GM12801 (cell line): ENCODE data around the gene MYLK.

Experiments
- TF ChIP-seq, protein P1 (sequence below): IDR thresholded peaks from one replicate; pipeline ENCODE4 v1.5.1; 2011; ENCODE audit warnings: control low read depth; ENCODE audit not compliant: insufficient read length; ENCODE audit errors: extremely low read depth

Gene MYLK

DNA sequence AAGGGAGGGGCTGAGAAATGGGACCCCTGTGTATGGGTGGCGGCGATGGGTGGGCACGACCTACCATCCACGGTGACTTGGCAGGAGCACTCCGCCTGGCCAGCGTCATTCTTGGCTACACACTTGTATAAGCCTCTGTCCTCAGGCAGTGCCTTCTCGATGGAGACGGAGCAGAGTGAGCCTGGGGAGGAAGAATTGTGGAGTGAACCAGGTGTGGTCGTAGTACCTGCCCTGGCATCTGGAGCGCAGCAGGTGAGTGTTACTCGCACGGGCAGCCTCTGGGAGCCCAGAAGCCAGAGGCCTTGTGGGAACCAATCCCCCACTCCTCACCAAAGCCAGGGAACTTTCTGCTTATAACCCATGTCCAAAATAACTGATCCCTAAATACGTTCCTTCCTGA lies 191.5 kb downstream of the MYLK start:
- TF ChIP-seq, protein P1, sequence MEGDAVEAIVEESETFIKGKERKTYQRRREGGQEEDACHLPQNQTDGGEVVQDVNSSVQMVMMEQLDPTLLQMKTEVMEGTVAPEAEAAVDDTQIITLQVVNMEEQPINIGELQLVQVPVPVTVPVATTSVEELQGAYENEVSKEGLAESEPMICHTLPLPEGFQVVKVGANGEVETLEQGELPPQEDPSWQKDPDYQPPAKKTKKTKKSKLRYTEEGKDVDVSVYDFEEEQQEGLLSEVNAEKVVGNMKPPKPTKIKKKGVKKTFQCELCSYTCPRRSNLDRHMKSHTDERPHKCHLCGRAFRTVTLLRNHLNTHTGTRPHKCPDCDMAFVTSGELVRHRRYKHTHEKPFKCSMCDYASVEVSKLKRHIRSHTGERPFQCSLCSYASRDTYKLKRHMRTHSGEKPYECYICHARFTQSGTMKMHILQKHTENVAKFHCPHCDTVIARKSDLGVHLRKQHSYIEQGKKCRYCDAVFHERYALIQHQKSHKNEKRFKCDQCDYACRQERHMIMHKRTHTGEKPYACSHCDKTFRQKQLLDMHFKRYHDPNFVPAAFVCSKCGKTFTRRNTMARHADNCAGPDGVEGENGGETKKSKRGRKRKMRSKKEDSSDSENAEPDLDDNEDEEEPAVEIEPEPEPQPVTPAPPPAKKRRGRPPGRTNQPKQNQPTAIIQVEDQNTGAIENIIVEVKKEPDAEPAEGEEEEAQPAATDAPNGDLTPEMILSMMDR = no peak

DNA sequence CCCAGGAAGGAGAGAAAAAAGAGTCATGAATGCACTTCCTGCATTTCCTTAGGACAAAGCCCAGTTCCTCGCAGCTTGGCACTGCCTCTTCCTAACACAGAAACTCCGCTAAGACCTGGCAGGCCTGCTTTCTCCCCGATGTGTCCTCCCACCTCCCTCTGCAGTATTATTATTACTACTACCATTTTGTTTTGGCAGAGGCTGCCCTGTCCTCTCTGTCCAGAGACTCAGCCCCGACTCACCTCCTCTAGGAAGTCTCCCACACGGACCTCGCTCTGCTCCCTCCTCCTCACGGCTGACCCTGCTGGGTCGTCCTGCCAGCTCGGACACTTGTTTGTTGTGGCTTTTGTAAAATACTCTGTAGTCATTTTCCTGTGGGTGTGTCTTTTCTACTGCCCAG lies 192.1 kb downstream of the MYLK start:
- TF ChIP-seq, protein P1 = no peak

DNA sequence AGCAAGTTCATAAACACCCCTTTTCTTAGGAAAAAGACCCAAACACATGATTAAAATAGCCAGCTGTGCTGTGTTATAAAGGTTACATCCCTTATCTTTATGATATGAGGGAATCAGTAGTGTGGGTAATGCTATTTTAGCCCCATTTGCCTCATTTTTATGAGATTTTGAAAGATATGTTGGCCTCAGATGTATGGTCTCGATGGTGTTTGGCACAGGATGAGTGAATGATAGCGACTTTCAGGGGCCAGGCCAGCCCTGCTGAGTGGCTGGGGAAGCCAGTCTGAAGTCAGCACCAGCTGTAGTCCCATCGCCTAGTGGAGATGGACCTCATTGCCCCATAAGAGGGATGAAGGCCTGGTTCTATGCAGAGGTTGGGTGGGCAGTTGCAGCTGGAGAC lies 194.3 kb downstream of the MYLK start:
- TF ChIP-seq, protein P1 = no peak

DNA sequence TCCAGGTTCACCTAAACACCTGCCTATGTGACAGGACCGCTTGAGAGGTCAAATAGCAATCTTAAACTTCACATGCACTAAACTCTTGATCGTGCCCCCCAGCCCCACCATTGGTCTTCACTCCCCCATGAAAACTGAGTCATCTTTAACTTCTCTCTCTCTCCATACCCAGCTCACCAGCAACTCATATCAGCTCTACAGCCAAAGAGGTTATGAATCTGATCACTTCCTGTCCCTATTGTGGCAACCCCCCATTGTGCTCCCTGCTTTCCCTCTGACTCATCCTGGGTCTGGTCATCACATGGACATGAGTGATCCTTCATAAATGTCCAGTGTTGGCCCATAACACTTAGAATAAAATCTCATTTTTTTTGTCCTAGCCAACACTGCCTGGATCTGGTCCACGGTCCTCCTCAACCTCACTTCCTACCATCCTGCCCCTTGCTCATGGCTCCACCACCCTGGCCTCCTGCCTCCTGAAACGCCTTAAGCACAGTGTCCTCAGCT lies 195.8 kb downstream of the MYLK start:
- TF ChIP-seq, protein P1 = no peak

DNA sequence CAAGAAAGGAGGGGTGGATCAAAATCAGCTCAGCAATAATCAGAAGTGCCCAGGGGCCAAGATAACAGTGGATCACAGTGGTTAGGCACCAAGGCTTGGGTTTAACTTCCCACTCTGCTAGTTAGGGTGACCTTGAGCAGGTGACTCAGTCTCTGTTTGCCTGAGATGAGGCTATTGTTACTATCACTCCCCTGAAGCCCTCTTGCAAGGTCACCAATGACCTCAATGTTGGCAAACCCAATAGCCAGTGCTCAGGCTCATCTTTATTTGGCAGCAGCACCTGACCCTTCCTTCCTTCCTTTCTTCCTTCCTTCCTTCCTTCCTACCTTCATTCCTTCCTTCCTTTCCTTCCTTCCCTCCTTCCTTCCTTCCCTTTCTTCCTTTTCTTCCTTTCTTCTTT lies 196.8 kb downstream of the MYLK start:
- TF ChIP-seq, protein P1 = no peak

DNA sequence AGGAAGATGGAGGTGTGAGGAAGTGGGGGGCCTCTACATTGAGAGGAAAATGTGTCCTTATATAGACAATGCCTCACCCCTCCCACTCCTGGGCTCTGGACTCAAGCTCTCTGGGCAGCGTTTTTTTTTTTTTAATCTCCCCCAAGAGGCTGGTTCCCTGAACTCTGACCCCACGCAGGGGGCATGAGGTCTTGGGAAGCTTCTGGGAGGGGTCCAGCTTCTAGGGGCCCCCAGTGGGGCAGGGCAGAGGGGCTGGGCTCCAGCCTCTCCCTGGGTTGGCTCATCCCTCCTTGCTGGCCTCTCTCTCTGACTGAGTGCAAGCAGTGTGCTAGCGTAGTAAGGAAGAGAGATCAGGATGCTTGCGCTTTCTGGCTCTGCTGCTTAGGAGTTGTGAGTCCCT lies 197.9 kb downstream of the MYLK start:
- TF ChIP-seq, protein P1 = no peak

DNA sequence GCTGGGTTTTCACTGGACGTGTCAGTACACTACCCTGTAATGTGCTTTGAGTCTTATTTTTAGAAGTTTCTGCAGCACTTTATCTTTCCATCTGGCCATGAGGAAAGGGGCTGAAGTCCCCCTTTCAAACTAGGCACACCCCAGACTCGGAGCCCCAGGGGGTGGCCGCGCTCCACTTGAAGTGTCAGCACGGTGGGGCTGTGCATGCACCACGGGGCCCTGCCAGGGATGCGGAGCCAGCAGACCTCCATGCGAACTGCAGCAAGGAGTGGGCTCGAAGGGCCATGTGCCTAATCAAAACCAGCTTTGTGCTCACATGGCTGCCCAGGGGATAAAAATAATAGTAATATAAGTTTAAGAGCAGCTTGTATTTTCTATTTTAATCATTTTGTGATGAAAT lies 198.4 kb downstream of the MYLK start:
- TF ChIP-seq, protein P1 = no peak

DNA sequence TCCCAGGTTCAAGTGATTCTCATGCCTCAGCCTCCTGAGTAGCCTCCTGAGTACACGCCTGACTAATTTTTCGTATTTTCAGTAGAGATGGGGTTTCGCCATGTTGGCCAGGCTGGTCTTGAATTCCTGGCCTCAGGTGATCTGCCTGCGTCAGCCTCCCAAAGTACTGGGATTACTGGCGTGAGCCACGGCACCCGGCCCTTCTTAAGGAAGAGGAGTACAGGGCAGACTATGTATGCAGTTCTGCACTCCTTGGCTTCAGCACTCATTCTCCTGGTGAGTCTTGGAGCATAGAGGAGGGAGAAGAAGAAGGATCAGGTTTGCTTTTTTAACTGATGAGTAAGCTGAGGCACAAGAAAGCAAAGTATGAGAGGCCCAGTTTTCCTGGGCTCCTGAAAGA lies 199.5 kb downstream of the MYLK start:
- TF ChIP-seq, protein P1 = no peak
